GM23338 (cell line): ENCODE results near the gene ZBTB44. TPM values are rescaled to one million over a fixed set of nuclear protein-coding genes. Genes with fewer than 3 reads are reported as not detected.

Source experiments
- polyA plus RNA-seq: library from polyadenylated mRNA; unstranded; fragments of >200 nt; fragmentation: Nextera tagmentation; extraction: Ambion mirVana; gene quantifications from 2 replicates; pipeline ENCODE4 v1.2.1, GENCODE V29; 2016
- small RNA-seq: library from RNA; depleted of rRNA; stranded (forward); fragments of <200 nt; gene quantifications from one replicate; pipeline ENCODE3, GENCODE V24; 2014; ENCODE audit warnings: low replicate concordance
- total RNA-seq: library from RNA; depleted of rRNA; stranded (reverse); fragments of >200 nt; shearing (Covaris generic); gene quantifications from 2 replicates; pipeline ENCODE4 v1.2.3, GENCODE V29; 2014; rRNA removed

Gene ZBTB44
- total and polyA plus RNA-seq, 2 experiments from 2014 or later = 61.2 to 102 TPM

Small RNA genes within 50 kb of the gene (small RNA-seq; reads per million reads assigned to genes)
- gene RN7SL778P = not detected

Other genes starting within 250 kb of the ZBTB44 start
- 291 and 322 TPM in 2 replicates for gene APLP2, start 245.0 kb downstream of the ZBTB44 start, total RNA-seq
- 312 and 362 TPM in 2 replicates for gene APLP2, start 245.0 kb downstream of the ZBTB44 start, polyA plus RNA-seq
- gene ST14, start 155.1 kb downstream of the ZBTB44 start, total RNA-seq = 32.7 and 36.3 TPM in 2 replicates
- 7.9 and 8.3 TPM in 2 replicates for gene ST14, start 155.1 kb downstream of the ZBTB44 start, polyA plus RNA-seq
- gene ADAMTS8, start 113.7 kb upstream of the ZBTB44 start, total RNA-seq = 15.3 and 16.2 TPM in 2 replicates
- 7.5 and 7.7 TPM in 2 replicates for gene ADAMTS8, start 113.7 kb upstream of the ZBTB44 start, polyA plus RNA-seq
- gene ADAMTS15, start 133.7 kb upstream of the ZBTB44 start, total RNA-seq = 5.6 and 7.7 TPM in 2 replicates
- 0.38 and 0.42 TPM in 2 replicates for gene ADAMTS15, start 133.7 kb upstream of the ZBTB44 start, polyA plus RNA-seq